ENCODE results near the gene LCLAT1.

GRCh38 chr2:30645081-30645744 lies 198.2 kb downstream of the LCLAT1 start:
- TF ChIP-seq CTCF (IDR thresholded peaks at IDR 0.05) (no peak), POLR2A (IDR thresholded peaks at IDR 0.05) (no peak)

All from prostate gland (tissue), 2 donors.